ENCODE data around the gene OR2A14.

OR2A14 gene

DNA sequence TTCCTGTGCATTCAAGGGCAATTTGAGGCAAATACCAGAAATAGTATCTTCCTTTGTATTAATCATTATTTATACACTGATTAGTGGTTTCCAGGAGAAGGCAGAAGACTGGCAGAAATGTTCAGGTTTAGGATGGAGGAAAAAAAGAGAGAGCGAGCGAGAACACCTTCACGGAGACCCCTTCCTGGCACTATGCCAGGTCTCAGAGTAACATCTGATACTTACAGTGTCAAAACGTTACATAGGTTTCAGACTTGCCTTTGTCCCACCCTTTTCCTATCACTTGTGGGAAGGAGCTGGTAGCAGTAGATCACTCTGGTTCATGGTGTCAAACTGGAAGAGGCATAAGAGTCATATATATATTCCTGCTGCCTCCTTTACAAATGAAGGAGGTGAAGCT, 36.2 kb upstream of the OR2A14 start:
- TF ChIP-seq, protein P1, sequence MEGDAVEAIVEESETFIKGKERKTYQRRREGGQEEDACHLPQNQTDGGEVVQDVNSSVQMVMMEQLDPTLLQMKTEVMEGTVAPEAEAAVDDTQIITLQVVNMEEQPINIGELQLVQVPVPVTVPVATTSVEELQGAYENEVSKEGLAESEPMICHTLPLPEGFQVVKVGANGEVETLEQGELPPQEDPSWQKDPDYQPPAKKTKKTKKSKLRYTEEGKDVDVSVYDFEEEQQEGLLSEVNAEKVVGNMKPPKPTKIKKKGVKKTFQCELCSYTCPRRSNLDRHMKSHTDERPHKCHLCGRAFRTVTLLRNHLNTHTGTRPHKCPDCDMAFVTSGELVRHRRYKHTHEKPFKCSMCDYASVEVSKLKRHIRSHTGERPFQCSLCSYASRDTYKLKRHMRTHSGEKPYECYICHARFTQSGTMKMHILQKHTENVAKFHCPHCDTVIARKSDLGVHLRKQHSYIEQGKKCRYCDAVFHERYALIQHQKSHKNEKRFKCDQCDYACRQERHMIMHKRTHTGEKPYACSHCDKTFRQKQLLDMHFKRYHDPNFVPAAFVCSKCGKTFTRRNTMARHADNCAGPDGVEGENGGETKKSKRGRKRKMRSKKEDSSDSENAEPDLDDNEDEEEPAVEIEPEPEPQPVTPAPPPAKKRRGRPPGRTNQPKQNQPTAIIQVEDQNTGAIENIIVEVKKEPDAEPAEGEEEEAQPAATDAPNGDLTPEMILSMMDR (IDR thresholded peaks at IDR 0.05; ENCODE audit: insufficient read depth, low read length, poor library complexity, severe bottlenecking): no peak
- TF ChIP-seq EZH2phosphoT487 (conservative IDR thresholded peaks at IDR 0.05; ENCODE audit: low read length): no peak
- Histone ChIP-seq H3K27ac (ENCODE audit: low read depth, low read length) (no peak overlapping the region), H3K9me2 (replicated peaks; ENCODE audit: insufficient read depth, low read length) (no peaks in the 10 kb centered on the region), H2AFZ (ENCODE audit: low read depth, low read length, severe bottlenecking) (no peak overlapping the region), H3K4me2 (ENCODE audit: low read depth, low read length, poor library complexity, severe bottlenecking) (no peak overlapping the region), H3K79me2 (ENCODE audit: insufficient read depth, low read length) (no peaks in the 10 kb centered on the region), H3K4me3 (ENCODE audit: insufficient read depth, low read length, poor library complexity, severe bottlenecking) (no peak overlapping the region), H3K9ac (ENCODE audit: low read length) (no peak overlapping the region), H3K36me3 (ENCODE audit: low read length) (no peaks in the 10 kb centered on the region), H3F3A (ENCODE audit: insufficient read depth) (no peaks in the 10 kb centered on the region), H3K9me3 (ENCODE audit: insufficient read depth, low read length) (0 out of 2 replicates have a peak, but pooled peaks cover 4% of the 10 kb centered on the region), H4K20me1 (ENCODE audit: low read depth, low read length) (no peaks in the 10 kb centered on the region), H3K27me3 (ENCODE audit: low read length) (no peaks in the 10 kb centered on the region)

DNA sequence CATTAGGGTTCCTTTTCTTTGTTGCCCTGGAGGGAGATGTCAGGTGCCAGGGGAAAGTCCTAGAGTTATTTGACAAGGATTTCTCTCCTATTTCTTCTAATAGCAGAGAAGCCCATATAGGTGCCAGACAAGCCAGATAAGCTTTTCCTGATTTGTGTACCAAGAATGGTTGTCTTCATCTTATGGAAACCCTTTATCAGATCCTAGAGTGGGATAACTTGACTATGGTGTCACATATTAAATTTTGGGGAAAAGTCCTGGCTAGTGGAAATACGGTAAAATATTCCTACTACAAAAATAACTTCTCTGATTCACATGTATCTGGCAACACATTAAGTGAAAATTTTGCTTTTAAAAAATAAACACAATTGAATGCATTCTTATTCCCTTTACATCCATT, 35.7 kb upstream of the OR2A14 start:
- Histone ChIP-seq H3K9me3 (ENCODE audit: insufficient read depth, low read length) (0 out of 2 replicates have a peak, but pooled peaks cover 4% of the 10 kb centered on the region), H3K27ac (ENCODE audit: low read depth, low read length) (no peak overlapping the region), H3F3A (ENCODE audit: insufficient read depth) (no peaks in the 10 kb centered on the region), H3K79me2 (ENCODE audit: insufficient read depth, low read length) (no peaks in the 10 kb centered on the region), H3K4me2 (ENCODE audit: low read depth, low read length, poor library complexity, severe bottlenecking) (no peak overlapping the region), H2AFZ (ENCODE audit: low read depth, low read length, severe bottlenecking) (no peak overlapping the region), H3K27me3 (ENCODE audit: low read length) (no peaks in the 10 kb centered on the region), H3K36me3 (ENCODE audit: low read length) (no peaks in the 10 kb centered on the region), H3K4me3 (ENCODE audit: insufficient read depth, low read length, poor library complexity, severe bottlenecking) (no peak overlapping the region), H3K9me2 (replicated peaks; ENCODE audit: insufficient read depth, low read length) (no peaks in the 10 kb centered on the region), H3K9ac (ENCODE audit: low read length) (no peak overlapping the region), H4K20me1 (ENCODE audit: low read depth, low read length) (no peaks in the 10 kb centered on the region)
- TF ChIP-seq, protein P1 (IDR thresholded peaks at IDR 0.05; ENCODE audit: insufficient read depth, low read length, poor library complexity, severe bottlenecking): no peak
- TF ChIP-seq EZH2phosphoT487 (conservative IDR thresholded peaks at IDR 0.05; ENCODE audit: low read length): no peak

DNA sequence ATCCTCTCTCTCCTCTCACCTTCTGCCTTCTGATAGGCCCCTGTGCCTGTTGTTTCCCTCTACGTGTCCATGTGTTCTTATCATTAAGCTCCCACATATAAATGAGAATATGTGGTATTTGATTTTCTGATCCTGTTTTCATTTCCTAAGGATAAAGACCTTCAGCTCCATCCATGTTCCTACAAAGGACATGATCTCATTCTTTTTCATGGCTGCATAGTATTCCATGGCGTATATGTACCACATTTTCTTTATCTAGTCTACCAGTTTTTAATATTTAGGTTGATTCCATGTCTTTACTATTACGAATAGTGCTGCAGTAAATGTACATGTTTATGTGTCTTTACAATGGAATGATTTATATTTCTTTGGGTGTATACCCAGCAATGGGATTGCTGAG, 32.3 kb upstream of the OR2A14 start:
- no peaks in the 10 kb centered on the region for H3K79me2 ChIP-seq (ENCODE audit: insufficient read depth, low read length)
- H3K4me3 ChIP-seq (ENCODE audit: insufficient read depth, low read length, poor library complexity, severe bottlenecking): no peak overlapping the region
- no peaks in the 10 kb centered on the region for H3K9me2 ChIP-seq (replicated peaks; ENCODE audit: insufficient read depth, low read length)
- H3K9ac ChIP-seq (ENCODE audit: low read length): no peak overlapping the region
- H3K27me3 ChIP-seq (ENCODE audit: low read length): no peaks in the 10 kb centered on the region
- TF ChIP-seq, protein P1 (IDR thresholded peaks at IDR 0.05; ENCODE audit: insufficient read depth, low read length, poor library complexity, severe bottlenecking): no peak
- no peak for TF ChIP-seq EZH2phosphoT487 (conservative IDR thresholded peaks at IDR 0.05; ENCODE audit: low read length)
- no peak overlapping the region for H2AFZ ChIP-seq (ENCODE audit: low read depth, low read length, severe bottlenecking)
- no peaks in the 10 kb centered on the region for H4K20me1 ChIP-seq (ENCODE audit: low read depth, low read length)
- H3F3A ChIP-seq (ENCODE audit: insufficient read depth): no peaks in the 10 kb centered on the region
- no peak overlapping the region for H3K4me2 ChIP-seq (ENCODE audit: low read depth, low read length, poor library complexity, severe bottlenecking)
- 0 out of 2 replicates have a peak, but pooled peaks cover 4% of the 10 kb centered on the region for H3K9me3 ChIP-seq (ENCODE audit: insufficient read depth, low read length)
- no peaks in the 10 kb centered on the region for H3K36me3 ChIP-seq (ENCODE audit: low read length)
- H3K27ac ChIP-seq (ENCODE audit: low read depth, low read length): no peak overlapping the region

Measured in SU-DHL-6 (cell line).